Putamen (tissue), 1 donor: ENCODE measurements around the gene MUC22.
A peak's percentile ranks its signal among the peaks of the same experiment; 100 is the strongest.

ENCODE experiments used
- DNase-seq: peaks from one replicate; pipeline ENCODE4 v3.0.0-alpha.2; 2016; ENCODE audit warnings: low spot score

The MUC22 gene

DNA sequence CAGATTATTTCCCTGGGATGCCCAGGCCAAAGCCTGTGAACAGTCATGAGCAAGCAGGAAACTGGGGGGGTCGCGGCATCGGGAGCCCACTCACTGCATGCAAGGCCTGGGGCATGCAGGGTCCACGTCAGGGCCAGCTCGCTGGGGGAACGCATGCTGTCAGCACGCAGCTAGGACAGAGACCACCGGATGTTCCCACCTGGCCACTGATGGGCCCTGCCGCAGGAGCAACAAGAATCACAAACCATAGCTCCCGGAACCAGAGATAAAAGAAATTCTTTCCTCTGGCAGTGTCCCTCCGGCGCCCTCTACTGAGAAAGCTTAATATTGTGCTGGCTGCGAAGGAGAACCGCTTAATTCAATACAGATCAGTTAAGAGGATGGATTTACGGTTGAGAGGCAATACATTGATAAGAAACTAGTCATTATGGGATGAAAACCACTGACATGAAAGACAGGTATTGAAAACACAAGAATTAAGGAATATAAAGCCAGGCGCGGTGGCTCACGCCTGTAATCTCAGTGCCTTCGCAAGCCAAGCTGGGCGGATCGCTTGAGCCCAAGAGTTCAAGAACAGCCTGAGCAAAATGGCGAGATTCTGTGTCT, 69.5 kb downstream of the MUC22 start:
- DNase-seq = peak; percentile 77

DNA sequence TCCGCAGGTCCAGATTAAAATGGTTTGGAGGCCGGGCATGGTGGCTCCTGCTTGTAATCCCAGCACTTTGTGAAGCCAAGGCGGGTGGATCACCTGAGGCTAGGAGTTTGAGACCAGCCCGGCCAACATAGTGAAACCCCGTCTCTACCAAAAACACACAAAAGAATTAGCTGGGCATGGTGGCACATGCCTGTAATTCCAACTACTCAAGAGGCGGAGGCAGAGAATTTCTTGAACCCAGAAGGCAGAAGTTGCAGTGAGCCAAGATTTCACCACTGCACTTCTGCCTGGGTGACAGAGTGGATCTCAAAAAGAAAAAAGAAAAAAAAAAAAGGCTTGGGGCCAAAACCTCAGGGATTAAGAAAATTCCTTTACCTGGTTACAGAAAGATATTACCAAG, 71.6 kb downstream of the MUC22 start:
- no peak for DNase-seq

DNA sequence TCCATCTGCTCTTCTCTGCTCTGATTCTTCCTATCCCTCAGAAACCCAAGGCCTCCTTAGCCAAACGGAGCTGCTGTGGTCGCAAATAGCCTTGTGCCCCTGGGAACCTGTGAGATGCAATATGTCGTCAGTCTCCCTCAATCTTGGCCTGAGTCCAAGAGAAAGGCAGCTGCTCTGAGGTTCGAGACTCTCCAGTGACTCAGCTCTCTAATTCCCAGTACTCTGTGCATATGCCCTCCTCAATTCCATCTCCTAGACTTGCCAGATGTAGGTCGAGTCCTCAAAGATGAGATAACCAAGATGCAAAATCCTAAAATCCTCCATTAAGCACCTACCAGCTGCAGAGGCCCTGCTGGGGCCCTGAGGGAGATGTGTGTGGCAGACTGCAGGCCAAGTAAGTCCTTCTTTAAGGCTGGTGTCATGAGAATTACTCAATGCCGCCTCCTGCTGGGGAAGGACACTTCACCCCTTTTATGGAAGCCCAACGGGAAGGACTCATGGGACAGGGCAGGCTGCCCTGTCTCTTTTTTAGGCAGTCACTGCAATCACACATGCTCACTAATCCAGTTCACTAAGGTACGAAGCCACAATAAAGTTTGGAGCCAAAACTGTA, 73.6 kb downstream of the MUC22 start:
- DNase-seq = no peak
